ENCODE data around the gene DCTN1. TPM values are rescaled to one million over a fixed set of nuclear protein-coding genes. Genes with fewer than 3 reads are reported as not detected.

The DCTN1 gene
- total RNA-seq, 1 experiment from 2014 or later: 139 TPM

GRCh38 chr2:74385396-74385795, 5.3 kb upstream of the DCTN1 start:
- no TSS peak for BruUV-seq (replicated peaks)
- Mint-ChIP-seq H3K27me3 (ENCODE audit: insufficient read depth, unreplicated experiment) (no peaks in the 10 kb centered on the region), H3K27ac (ENCODE audit: unreplicated experiment) (no peak overlapping the region), H3K36me3 (ENCODE audit: insufficient read depth, unreplicated experiment) (peaks cover 13% of the 10 kb centered on the region), H3K9me3 (ENCODE audit: unreplicated experiment) (no peaks in the 10 kb centered on the region), H3K4me1 (ENCODE audit: low read depth, unreplicated experiment) (no peaks in the 10 kb centered on the region), H3K4me3 (ENCODE audit: unreplicated experiment) (no peak overlapping the region)
- H3K9me3 ChIP-seq: no peaks in the 10 kb centered on the region
- ChIA-PET POLR2A (no interaction called here), CTCF (no interaction called here)
- intact Hi-C loops (cut with micrococcal nuclease; ENCODE audit: unreplicated experiment): no loop called here
- no peak for TF ChIP-seq CTCF (IDR thresholded peaks at IDR 0.05; ENCODE audit: insufficient read depth in 1 of 2, low read depth in 1 of 2, low read length in 1 of 2, severe bottlenecking in 1 of 2, unreplicated experiment in 1 of 2)
- no peak for DNase-seq
- H3K27me3 ChIP-seq (replicated peaks; ENCODE audit: control insufficient read depth, insufficient read depth, low read length): no peaks in the 10 kb centered on the region
- H3K36me3 ChIP-seq (ENCODE audit: control insufficient read depth, insufficient read depth, low read length): no peaks in the 10 kb centered on the region; the same call in 1 of the 2 replicates
- peaks cover 5% of the 10 kb centered on the region for H3K4me1 ChIP-seq
- no peak overlapping the region for H3K4me3 ChIP-seq (ENCODE audit: low read depth, low read length)

DNA sequence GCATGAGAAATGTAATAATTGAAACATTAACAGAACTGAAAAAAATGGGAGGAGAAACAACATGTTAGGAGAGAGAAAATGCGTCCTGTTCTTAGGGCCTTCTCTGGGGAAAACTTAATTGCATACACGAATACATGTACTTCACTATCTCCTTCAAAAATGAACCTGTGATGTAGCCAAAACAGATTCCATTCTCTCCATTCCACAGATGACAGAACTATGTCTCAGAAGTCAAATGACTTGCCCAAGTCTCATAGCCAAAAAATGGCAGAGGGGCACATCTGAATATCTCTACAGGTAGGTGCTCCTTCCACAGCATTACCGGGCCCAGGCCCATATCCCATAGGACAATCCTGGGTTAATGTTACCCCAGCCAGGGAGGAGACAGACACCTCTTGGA, 3.9 kb upstream of the DCTN1 start:
- Mint-ChIP-seq H3K4me3 (ENCODE audit: unreplicated experiment) (no peak overlapping the region), H3K27ac (ENCODE audit: unreplicated experiment) (no peak overlapping the region), H3K27me3 (ENCODE audit: insufficient read depth, unreplicated experiment) (no peaks in the 10 kb centered on the region), H3K4me1 (ENCODE audit: low read depth, unreplicated experiment) (no peaks in the 10 kb centered on the region), H3K36me3 (ENCODE audit: insufficient read depth, unreplicated experiment) (peaks cover 13% of the 10 kb centered on the region), H3K9me3 (ENCODE audit: unreplicated experiment) (no peaks in the 10 kb centered on the region)
- H3K4me3 ChIP-seq (ENCODE audit: low read depth, low read length): no peak overlapping the region
- BruUV-seq (replicated peaks): no TSS peak
- CTCF ChIA-PET: no interaction called here
- H3K27me3 ChIP-seq (replicated peaks; ENCODE audit: control insufficient read depth, insufficient read depth, low read length): no peaks in the 10 kb centered on the region
- TF ChIP-seq CTCF (IDR thresholded peaks at IDR 0.05; ENCODE audit: insufficient read depth in 1 of 2, low read depth in 1 of 2, low read length in 1 of 2, severe bottlenecking in 1 of 2, unreplicated experiment in 1 of 2): no peak
- no peaks in the 10 kb centered on the region; the same call in 1 of the 2 replicates for H3K36me3 ChIP-seq (ENCODE audit: control insufficient read depth, insufficient read depth, low read length)
- H3K9me3 ChIP-seq: no peaks in the 10 kb centered on the region
- intact Hi-C loops (cut with micrococcal nuclease; ENCODE audit: unreplicated experiment): no loop called here
- POLR2A ChIA-PET: no interaction called here
- H3K4me1 ChIP-seq: peaks cover 4% of the 10 kb centered on the region; the same call in 1 of the 2 replicates
- DNase-seq: no peak

GRCh38 chr2:74383254-74383653, 3.1 kb upstream of the DCTN1 start:
- peak overlapping the region; percentile 13 for H3K27ac Mint-ChIP-seq (ENCODE audit: unreplicated experiment)
- CTCF ChIA-PET: interaction anchor here (1.1 kb wide), 1 partner anchor 9 kb away, joined by 3 read pairs; no protein-coding TSS in a partner anchor
- H3K4me1 Mint-ChIP-seq (ENCODE audit: low read depth, unreplicated experiment): no peaks in the 10 kb centered on the region
- no peak overlapping the region for H3K4me3 Mint-ChIP-seq (ENCODE audit: unreplicated experiment)
- POLR2A ChIA-PET: interaction anchor here (0.9 kb wide), 2 partner anchors 8 to 57 kb away, joined by 4 to 6 read pairs; no protein-coding TSS in a partner anchor
- intact Hi-C loops (cut with micrococcal nuclease; ENCODE audit: unreplicated experiment): no loop called here
- no peak for TF ChIP-seq CTCF (IDR thresholded peaks at IDR 0.05; ENCODE audit: insufficient read depth in 1 of 2, low read depth in 1 of 2, low read length in 1 of 2, severe bottlenecking in 1 of 2, unreplicated experiment in 1 of 2)
- peaks cover 19% of the 10 kb centered on the region for H3K36me3 Mint-ChIP-seq (ENCODE audit: insufficient read depth, unreplicated experiment)
- H3K9me3 ChIP-seq: no peaks in the 10 kb centered on the region
- DNase-seq: no peak
- no peaks in the 10 kb centered on the region for H3K27me3 Mint-ChIP-seq (ENCODE audit: insufficient read depth, unreplicated experiment)
- no peaks in the 10 kb centered on the region; the same call in 1 of the 2 replicates for H3K36me3 ChIP-seq (ENCODE audit: control insufficient read depth, insufficient read depth, low read length)
- no peaks in the 10 kb centered on the region for H3K9me3 Mint-ChIP-seq (ENCODE audit: unreplicated experiment)
- no peak overlapping the region for H3K4me3 ChIP-seq (ENCODE audit: low read depth, low read length)
- no TSS peak for BruUV-seq (replicated peaks)
- no peaks in the 10 kb centered on the region for H3K27me3 ChIP-seq (replicated peaks; ENCODE audit: control insufficient read depth, insufficient read depth, low read length)
- peaks cover 4% of the 10 kb centered on the region; the same call in 1 of the 2 replicates for H3K4me1 ChIP-seq

Data from Caco-2 (cell line).